DMS53 treated with DMSO at 0.1 percent for 48 hours (cell line): ENCODE data around the gene UNC13B.
"Not testable (repeated sequence)": the region's sequence is repeated elsewhere in the genome, so short reads cannot be mapped to it uniquely, and the experiment has no call there.

Experiments
- DNase-seq: peaks from one replicate; lab custom pipeline; 2025; ENCODE audit not compliant: unreplicated experiment; lab: John Stamatoyannopoulos, UW

UNC13B gene

GRCh38 chr9:35161713-35162604 is at the start of gene UNC13B:
TSS of gene UNC13B (plus strand) at chr9:35162009. CDS start at chr9:35162284, 275 bp downstream.
- peak; percentile 63 for DNase-seq

GRCh38 chr9:35112257-35113020 is 49.4 kb upstream of the UNC13B start:
- no peak for DNase-seq

DNA sequence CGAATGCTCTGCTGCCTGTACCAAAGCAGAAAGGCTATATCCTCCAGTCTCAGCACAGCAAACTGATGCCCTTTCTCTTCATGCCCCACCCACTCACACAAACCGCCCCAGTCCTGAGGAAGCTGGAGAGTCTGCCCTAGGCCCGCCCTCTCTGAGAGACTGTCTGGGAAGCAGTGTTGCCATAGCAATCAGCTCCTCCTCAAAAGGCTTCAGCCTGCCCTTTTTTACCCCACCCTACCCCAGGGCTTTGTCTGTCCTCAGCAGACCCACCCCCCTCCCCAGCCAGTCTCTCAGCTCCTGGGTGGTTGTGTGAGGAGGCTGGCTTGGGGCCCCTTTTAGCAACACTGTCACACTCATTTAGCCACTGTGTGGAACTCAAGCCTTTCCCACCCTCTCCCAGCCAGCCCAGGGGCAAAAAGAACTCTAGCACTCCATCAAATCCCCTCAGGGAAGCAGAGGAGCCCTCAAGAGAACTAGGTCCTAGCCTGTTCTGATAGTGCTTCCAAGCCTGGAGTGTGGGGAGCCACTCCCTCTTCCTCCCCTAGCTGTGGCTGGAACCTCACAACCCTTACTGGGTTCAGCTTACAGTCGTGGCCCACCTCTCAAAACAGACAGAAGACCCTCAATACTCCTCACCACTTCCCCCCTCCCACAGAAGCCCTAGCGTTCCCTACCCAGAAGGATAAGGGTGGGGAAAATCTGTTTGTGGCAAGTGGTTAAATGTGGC is 47.5 kb upstream of the UNC13B start:
- DNase-seq = peak; percentile 2

DNA sequence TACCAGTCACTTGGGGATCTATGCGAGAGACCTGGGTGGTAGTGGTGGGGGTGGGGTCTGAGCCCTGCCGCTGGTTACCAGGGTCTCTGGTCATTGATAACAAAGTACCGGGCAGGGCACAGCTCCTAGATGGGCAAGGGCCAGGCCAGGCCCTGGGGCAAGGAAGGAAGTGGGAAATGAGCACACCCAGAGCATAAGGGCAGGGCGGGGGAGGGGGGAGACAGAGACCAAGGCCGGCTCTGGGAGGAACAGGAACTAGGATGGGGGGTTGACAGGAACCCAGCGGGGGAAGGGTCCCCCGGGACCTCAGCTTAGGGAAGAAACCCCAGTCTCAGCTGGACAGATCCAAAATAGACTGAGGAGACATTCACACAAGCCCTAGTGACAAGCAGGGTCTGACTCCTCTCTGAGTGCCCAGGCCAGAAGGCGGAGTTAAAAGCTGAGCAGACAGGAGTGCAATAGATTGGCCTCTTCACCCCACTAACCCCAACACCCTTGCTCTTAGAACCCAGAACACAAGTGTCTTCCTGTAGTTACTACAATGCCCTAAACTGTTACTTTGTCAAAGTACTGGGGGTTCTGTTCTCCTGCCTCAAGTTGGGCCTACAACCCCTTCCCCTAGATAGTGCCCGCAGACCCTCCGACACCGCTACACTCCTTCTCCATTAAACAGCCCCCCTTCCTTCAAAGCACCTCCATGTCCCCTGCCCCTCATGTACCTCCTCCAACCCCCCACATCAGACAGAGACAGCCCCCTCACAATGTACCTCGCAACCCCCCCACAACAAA is 46.8 kb upstream of the UNC13B start:
- peak; percentile 19 for DNase-seq

DNA sequence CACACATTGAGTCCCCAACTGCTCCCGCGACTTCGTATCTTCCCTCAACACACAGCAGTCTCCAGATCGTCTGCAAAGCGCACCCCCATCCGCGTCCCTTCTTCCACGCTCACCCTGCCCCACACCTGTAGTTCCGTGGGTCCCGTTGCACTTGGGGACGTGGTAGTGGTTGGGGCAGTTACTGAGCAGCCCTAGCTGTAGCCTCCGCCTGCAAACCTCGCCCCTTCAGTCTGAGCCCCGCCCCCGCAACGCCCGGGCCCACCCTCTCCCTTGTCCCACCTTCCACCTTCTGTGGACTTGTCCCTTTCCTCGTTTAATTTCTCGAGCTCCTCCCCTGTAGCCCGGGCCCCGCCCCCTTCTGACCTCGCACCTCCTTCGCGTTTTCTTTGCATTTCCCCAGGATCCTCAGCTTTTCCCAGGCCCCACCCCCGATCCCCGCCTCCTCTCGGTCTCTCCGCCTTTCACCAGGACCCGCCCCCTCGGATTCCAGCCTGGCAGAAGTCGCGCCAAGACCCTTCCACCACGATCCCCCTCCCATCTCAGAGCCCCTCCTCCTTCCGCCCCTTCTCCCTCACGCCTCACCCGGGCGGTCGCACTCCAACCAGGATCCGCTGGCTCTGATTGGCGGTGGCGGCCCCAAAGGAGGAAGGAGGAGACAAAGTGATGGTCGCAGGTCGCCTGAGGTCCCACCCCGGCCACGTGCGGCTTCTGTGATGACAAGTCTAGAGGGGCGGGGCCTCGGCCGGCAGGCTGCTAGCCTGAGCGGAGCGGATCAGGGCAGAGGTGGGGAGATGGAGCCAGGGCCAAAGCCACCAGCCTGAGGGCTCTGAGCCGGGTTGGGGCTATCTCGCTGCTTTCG is 45.9 kb upstream of the UNC13B start, which contains the start of gene ATOSB:
Gene ATOSB (minus strand): TSS at position 183 of the 859 bp plus-strand sequence. CDS start 7,588 bp downstream, outside the sequence.
- DNase-seq = peak; percentile 89

GRCh38 chr9:35116539-35116897 is 45.3 kb upstream of the UNC13B start:
- DNase-seq = no peak

- DNase-seq = peak; percentile 75
Measured at GRCh38 chr9:35116898-35117551, 44.8 kb upstream of the UNC13B start.

DNA sequence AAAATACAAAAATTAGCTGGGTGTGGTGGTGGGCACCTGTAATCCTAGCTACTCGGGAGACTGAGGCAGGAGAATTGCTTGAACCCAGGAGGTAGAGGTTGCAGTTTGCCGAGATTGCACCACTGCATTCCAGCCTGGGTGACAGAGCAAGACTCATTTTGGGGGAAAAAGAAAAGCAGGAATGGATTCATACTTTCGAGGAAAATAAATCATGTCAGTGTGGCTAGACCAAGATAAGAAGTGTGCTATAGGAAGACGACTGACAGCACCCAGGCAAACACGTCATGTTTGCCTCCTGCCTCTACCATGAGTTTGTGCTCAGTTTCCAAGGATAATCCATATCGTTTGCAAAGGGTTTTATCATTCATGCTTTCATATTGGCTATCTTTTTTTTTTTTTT is 26.9 kb upstream of the UNC13B start:
- DNase-seq = no peak

- no peak for DNase-seq
Measured at GRCh38 chr9:35135988-35136387, 25.8 kb upstream of the UNC13B start.

- no peak for DNase-seq
Measured at GRCh38 chr9:35136866-35137265, 24.9 kb upstream of the UNC13B start.

DNA sequence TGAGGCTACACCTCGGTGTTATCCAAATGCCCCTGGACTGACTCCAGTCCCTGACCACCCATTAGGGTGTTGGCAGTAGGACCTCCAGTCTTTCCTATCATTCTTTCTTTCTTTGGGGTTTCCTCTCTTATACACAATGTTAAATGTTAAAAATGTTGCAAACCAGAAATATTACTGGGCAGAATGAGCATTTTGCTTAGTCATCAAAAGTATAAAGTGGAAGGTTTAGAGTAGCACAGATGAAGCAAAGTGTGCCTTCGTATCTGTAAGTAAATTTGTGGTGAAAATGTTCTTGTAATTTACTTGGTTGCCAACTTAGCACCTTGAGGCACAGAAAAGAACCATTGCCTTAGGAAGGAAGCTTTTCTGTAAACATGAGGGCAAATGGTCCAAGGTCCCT is 21.7 kb upstream of the UNC13B start:
- DNase-seq = no peak

- no peak for DNase-seq
Measured at GRCh38 chr9:35142037-35142436, 19.8 kb upstream of the UNC13B start.

GRCh38 chr9:35147941-35148563 is 13.8 kb upstream of the UNC13B start:
- DNase-seq = not testable (repeated sequence)

GRCh38 chr9:35152926-35153325 is 8.9 kb upstream of the UNC13B start:
- no peak for DNase-seq

DNA sequence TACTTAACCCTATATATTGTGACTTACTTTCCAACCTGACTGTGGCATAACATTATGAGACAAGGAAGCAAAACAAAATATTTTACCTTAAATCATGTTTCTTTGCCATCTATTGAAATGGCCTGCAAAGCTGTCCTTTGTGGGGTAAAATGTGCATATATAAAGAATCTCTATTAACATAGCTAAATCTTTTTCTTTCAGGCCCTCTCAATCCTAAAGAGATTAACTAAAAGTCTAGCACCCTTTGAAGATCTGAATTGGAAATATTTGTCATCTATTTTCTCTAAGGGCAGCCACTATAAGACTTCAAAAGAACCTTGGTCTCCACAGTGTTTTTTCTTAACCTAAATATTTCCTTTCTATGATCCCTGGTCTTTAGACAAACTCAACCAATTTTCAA is 5.0 kb upstream of the UNC13B start:
- no peak for DNase-seq

- not testable (repeated sequence) for DNase-seq
Measured at GRCh38 chr9:35157836-35158235, 4.0 kb upstream of the UNC13B start.

- no peak for DNase-seq
Measured at GRCh38 chr9:35158501-35159280, 3.1 kb upstream of the UNC13B start.
